Measurements from ENCODE around the gene SMARCA4.

Gene SMARCA4

DNA sequence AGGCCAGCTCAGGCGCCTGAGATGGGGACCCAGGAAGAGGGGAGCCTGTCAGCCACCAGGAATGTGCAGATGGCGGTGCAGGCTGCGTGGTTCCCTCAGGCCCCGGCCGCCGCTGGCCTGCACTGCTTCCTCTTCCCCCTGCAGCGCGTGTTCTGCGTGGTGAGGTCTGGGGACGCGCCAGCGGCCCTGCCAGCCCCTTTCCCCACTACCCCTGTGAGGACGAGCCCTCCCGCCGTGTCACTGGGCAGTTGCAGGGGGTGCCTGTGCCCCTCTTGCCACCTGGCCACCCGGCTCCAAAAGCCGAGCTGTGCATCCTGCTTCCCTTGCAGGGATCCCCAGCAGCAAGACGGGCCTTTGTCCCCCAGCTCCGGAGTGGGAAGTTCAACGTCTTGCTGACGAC, 58.4 kb downstream of the SMARCA4 start:
- DNase-seq: no peak
- TF ChIP-seq POLR2A (IDR thresholded peaks at IDR 0.05; ENCODE audit: low read length): no peak
- no peak for TF ChIP-seq GATA1 (IDR thresholded peaks at IDR 0.05; ENCODE audit: low read depth, low read length)

DNA sequence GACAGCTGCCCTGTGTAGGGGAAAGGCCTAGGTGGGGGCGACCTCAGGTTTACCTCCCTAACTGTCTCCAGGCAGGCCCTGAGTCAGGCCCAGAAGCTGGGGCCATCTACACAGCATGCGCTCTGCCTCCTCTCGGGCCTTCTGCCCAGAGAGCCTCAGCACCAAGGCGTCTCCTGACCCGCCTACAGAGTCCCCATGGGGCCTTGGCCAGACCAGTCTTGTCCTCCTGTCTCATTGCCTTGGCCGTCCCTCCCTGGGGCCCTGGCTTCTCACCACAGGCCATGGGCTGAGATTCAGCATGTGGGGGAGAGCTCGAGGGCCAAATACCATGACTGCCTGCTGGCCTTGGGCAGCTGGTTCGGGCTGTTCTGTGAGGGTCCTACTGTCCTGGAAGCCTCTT, 59.0 kb downstream of the SMARCA4 start:
- TF ChIP-seq GATA1 (IDR thresholded peaks at IDR 0.05; ENCODE audit: low read depth, low read length): no peak
- TF ChIP-seq POLR2A (IDR thresholded peaks at IDR 0.05; ENCODE audit: low read length): no peak
- no peak for DNase-seq

DNA sequence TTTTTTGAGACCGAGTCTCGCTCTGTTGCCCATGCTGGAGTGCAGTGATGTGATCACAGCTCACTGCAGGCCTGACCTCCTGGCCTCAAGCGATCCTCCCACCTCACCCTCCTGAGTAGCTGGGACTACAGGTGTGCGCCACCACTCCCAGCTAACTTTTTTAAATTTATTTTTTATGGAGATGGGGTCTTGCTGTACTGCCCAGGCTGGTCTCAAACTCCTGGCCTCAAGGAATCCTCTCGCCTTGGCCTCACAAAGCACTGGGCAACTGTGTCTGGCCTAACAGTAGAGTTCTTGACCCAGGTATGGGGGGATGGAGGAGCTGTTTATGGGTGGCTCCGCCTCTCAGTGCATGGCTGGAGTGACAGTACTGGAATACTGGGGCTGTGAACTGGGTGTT, 59.6 kb downstream of the SMARCA4 start:
- no peak for DNase-seq
- TF ChIP-seq POLR2A (IDR thresholded peaks at IDR 0.05; ENCODE audit: low read length): no peak
- no peak for TF ChIP-seq GATA1 (IDR thresholded peaks at IDR 0.05; ENCODE audit: low read depth, low read length)

DNA sequence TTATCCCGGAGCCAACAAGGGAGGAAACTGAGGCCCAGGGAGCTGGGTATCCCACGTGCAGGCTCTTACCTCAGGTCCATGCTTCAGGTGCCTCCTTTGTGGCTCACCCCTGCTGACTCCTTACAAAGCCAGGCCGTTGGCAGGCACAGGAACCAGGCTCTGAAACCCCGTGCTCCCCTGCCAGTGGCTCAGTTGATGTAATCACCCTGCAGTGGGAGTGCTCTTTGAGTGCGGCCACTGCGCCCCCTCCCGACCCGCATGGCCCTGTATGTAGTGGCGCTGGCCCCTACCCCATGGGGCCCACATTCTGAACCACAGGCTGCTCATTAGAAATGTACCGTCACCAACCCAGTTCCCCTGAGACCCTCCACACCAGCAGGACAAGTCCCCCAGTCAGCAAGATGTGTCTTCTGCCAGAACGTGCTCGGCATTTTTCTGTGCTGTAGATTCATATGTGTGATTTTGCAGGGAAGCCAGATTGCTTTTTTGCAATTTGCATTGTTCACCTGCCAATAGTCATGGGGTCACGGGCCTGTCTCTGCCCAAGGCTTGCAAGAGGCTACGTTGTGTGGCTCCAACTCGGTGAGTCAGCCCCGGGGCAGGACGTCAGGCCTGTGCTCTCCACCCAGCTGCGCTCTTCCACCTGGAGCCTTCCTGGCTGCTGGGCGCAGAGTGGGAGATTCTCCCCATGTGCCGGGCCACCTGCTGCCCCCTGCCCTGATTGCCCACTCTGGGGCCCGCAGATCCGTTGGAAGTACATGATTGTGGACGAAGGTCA, 60.3 kb downstream of the SMARCA4 start:
- TF ChIP-seq POLR2A (IDR thresholded peaks at IDR 0.05; ENCODE audit: low read length): no peak
- TF ChIP-seq GATA1 (IDR thresholded peaks at IDR 0.05; ENCODE audit: low read depth, low read length): no peak

DNA sequence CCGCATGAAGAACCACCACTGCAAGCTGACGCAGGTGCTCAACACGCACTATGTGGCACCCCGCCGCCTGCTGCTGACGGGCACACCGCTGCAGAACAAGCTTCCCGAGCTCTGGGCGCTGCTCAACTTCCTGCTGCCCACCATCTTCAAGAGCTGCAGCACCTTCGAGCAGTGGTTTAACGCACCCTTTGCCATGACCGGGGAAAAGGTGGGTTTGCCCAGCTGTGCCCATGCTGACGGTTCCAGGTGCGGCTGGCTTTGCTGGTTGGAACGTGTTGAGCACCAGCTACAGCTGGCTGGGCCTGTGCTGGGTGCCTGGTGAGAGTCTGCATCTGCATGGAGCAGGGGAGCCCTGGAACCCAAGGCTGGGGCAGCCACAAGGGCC, 60.9 kb downstream of the SMARCA4 start:
- TF ChIP-seq GATA1 (IDR thresholded peaks at IDR 0.05; ENCODE audit: low read depth, low read length) (no peak), POLR2A (IDR thresholded peaks at IDR 0.05; ENCODE audit: low read length) (no peak)
- DNase-seq: no peak

More for the DNA sequence above, 60.3 kb downstream of the SMARCA4 start:
- DNase-seq: no peak

DNA sequence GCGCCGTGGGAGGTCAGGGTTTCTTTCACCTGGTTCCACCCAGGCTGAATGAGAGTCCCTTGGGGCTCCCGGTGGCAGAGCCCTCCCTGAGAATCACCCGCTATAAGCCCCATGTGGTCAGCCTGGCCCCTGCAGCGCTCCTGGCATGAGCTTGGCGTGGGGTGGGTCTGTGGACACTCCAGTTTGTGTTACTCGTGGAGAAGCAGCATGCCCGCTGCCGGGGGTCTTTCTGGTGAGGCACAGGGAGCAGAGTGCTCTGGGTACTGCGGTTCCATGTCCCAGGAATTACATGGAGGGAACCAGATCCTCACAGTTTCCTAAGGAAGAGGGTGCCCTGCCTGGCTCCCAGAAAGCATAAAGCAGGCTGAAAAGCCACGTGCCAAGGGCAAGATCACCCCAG, 62.2 kb downstream of the SMARCA4 start:
- TF ChIP-seq GATA1 (IDR thresholded peaks at IDR 0.05; ENCODE audit: low read depth, low read length): no peak
- no peak for TF ChIP-seq POLR2A (IDR thresholded peaks at IDR 0.05; ENCODE audit: low read length)
- no peak for DNase-seq

DNA sequence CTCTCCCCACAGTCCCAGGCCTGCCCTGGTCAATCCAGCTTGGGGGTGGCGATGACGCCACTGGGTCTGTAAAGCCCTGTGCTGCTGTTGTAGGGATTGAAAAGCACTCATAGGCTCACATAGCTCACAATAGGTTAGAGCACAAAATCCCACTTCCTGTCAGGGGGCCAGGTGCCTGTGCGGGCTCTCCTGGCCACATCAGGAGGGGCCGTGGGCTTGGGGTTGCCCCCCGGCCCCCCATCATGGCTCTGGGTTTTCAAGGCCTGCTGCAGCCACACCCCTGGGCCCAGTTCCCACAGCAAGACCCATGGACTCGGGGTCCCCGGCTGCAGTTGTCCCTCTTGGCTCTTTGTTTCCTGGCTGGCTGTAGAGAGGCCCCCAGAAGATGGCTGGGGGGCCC, 62.9 kb downstream of the SMARCA4 start:
- no peak for TF ChIP-seq POLR2A (IDR thresholded peaks at IDR 0.05; ENCODE audit: low read length)
- TF ChIP-seq GATA1 (IDR thresholded peaks at IDR 0.05; ENCODE audit: low read depth, low read length): no peak
- no peak for DNase-seq

DNA sequence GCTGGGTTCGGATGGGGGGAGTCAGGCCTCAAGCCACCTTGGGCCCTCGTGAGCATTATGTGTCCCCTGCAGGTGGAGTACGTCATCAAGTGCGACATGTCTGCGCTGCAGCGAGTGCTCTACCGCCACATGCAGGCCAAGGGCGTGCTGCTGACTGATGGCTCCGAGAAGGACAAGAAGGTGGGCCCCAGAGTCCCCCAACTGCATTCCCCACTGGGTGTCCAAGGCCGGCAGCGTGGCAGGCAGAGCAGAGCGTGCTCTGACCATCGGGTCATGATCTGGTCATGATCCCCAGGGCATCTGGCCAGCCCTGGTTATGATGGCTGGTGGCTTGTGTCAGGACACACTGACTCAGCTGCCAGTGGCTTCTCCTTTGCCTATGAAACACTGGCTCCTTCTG, 63.4 kb downstream of the SMARCA4 start:
- no peak for TF ChIP-seq GATA1 (IDR thresholded peaks at IDR 0.05; ENCODE audit: low read depth, low read length)
- TF ChIP-seq POLR2A (IDR thresholded peaks at IDR 0.05; ENCODE audit: low read length): no peak
- DNase-seq: no peak

DNA sequence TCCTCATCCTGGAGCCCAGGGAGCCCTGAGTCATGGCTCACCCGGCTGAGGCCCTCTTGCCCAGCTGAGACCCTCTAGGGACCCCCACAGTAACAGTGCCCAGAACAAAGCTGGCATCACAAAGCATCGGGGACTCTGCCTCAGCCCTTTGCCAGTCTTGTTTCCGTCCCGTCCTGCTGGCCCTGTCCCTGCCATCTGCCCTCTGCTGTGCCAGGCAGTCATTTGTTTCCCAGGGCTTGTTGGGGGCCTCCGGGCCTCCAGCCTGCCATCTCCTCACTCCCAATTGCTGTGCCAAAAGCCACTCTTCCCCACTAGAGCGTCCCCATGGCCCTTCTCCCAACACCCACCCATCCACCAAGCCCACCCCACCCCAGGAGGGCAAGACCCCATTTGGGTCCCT, 64.2 kb downstream of the SMARCA4 start:
- DNase-seq: no peak
- TF ChIP-seq POLR2A (IDR thresholded peaks at IDR 0.05; ENCODE audit: low read length) (no peak), GATA1 (IDR thresholded peaks at IDR 0.05; ENCODE audit: low read depth, low read length) (no peak)

DNA sequence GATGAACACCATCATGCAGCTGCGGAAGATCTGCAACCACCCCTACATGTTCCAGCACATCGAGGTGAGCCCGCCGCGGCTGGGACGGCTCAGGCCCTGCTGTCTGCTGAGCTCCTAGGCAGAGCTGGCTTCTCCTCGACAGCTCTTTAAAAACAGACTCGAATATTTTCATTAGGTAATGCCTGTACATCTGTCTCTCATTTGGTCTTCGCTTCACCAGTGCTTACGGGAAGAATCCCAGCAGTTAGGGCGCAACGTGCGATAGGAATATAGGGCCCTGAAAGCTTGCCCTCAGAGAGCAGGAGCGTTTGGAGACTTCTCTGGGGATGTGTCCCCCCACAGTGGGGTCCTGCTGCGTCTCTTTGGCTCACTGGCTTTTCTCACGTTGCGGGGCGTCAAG, 64.6 kb downstream of the SMARCA4 start:
- TF ChIP-seq POLR2A (IDR thresholded peaks at IDR 0.05; ENCODE audit: low read length) (no peak), GATA1 (IDR thresholded peaks at IDR 0.05; ENCODE audit: low read depth, low read length) (no peak)
- DNase-seq: no peak

DNA sequence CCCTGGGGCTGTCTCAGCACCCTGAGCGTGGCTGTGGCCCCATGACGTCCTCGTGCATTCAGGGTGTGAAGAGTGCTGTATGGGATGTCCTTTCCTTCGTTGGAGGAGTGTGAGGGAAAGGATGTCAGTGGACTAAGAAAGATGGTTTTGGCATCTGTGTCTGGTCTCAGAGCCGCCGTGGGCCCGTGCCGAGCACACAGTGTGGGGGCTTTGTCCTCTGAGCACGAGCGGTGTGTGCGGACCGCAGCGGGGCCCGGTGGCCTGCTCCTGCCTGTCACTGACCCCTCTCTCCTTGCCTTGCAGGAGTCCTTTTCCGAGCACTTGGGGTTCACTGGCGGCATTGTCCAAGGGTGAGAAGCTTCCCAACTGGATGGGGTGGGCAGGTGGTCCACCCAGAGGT, 65.2 kb downstream of the SMARCA4 start:
- no peak for DNase-seq
- no peak for TF ChIP-seq GATA1 (IDR thresholded peaks at IDR 0.05; ENCODE audit: low read depth, low read length)
- no peak for TF ChIP-seq POLR2A (IDR thresholded peaks at IDR 0.05; ENCODE audit: low read length)

DNA sequence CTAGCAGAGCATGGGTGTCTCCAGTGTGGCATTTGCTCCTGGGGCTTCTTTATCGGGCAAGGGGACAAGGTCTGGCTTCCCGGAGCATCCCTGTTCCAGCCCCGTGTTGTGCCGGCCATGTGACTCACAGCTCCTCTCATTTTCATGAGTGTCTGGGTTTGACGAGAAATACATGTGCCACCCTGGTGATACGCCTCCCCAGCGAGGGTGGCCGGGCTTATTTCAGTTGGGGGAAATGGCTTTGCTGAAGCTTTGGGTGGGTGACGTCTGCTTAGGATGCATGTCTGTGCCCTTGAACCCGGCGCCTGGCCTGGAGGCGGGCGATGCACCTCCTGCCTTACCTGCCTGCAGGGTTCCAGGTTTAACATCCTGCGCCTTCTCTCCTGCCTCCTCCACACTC, 66.6 kb downstream of the SMARCA4 start:
- DNase-seq: no peak
- no peak for TF ChIP-seq POLR2A (IDR thresholded peaks at IDR 0.05; ENCODE audit: low read length)
- TF ChIP-seq GATA1 (IDR thresholded peaks at IDR 0.05; ENCODE audit: low read depth, low read length): no peak

DNA sequence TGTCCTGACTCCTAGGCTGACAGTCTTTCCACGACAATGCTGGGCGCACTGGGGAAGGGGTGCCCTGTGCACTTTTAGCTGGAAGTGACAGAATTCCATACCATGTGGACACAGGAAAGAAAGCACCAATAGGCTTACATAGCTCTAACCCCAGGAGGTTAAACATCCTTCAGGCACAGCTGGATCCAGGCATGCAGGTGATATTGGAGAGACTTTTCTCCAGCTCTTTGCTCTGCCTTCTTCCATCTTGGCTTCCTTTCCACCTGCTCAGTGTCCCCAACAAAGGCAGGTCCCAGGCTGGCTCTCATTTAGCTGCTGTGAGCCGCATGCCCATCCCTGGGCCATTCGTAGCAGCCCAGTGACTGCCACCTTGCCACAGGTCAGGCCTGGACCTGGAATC, 67.3 kb downstream of the SMARCA4 start:
- DNase-seq: no peak
- TF ChIP-seq GATA1 (IDR thresholded peaks at IDR 0.05; ENCODE audit: low read depth, low read length): no peak
- TF ChIP-seq POLR2A (IDR thresholded peaks at IDR 0.05; ENCODE audit: low read length): no peak

DNA sequence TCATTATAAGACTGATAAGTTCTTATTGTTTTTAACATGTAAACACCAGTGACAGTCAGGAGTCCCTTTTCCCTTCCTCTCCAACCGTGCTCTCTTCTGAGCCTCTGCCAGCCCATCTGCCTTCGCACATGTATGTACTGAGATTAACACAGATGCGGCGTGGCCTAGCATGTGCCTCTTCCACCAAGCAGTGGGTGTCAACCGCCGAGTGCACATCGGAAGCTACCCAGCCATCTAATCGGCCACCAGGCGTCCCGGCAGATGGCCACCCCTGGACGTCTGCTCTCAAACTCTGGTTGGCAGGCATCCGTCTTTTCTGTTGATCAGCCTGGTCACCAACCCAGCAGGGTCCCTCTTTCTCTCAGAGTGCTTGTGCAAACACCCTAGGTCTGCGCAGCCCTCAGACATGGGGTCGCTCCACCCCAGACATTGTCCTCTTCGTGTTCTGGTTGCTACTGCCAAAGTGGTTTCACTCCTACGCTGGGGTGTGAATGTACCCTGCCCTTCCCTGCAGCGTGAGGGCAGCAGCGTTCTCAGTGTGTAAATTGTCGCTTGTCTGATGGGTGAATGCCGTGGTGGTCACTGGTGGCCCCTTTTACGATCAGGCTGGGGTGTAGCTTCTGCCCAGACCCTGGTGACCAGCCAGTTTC, 70.7 kb downstream of the SMARCA4 start:
- TF ChIP-seq GATA1 (IDR thresholded peaks at IDR 0.05; ENCODE audit: low read depth, low read length): no peak
- TF ChIP-seq POLR2A (IDR thresholded peaks at IDR 0.05; ENCODE audit: low read length): no peak
- no peak for DNase-seq

DNA sequence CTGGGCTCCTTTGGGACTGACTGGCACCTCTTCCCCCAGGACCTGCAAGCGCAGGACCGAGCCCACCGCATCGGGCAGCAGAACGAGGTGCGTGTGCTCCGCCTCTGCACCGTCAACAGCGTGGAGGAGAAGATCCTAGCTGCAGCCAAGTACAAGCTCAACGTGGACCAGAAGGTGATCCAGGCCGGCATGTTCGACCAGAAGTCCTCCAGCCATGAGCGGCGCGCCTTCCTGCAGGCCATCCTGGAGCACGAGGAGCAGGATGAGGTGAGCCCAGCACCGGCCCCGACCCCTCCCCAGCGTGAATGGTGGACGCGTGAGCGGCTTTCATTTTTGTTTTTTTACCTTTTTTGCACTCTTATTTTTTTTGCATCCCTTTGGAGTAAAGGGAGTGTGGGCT, 72.4 kb downstream of the SMARCA4 start:
- no peak for TF ChIP-seq POLR2A (IDR thresholded peaks at IDR 0.05; ENCODE audit: low read length)
- TF ChIP-seq GATA1 (IDR thresholded peaks at IDR 0.05; ENCODE audit: low read depth, low read length): no peak

More for the DNA sequence above, 72.4 kb downstream of the SMARCA4 start:
- DNase-seq: no peak
